Upper lobe of left lung (tissue), 4 donors: Measurements from ENCODE around the gene PSMB3.

Source experiments
- POLR2A ChIP-seq, 4 donors: fragments of 450-650 bp; IDR thresholded peaks; one replicate each; pipeline ENCODE4 v1.5.1; 2016 to 2017; ENCODE audit warnings: antibody characterized with exemption in 4 of 4, mild to moderate bottlenecking in 2 of 4
- TF ChIP-seq, protein P1 (sequence below), 6 experiments: fragments of 450-650 bp in 4 of 6; fragments of 200-600 bp in 2 of 6; sonication (generic) in 2 of 6; IDR thresholded peaks; one replicate each; pipeline ENCODE4 v1.5.1; 2016 to 2019; ENCODE audit warnings: antibody characterized with exemption in 6 of 6

- no peak for TF ChIP-seq POLR2A (IDR thresholded peaks at IDR 0.05)
- TF ChIP-seq, protein P1, sequence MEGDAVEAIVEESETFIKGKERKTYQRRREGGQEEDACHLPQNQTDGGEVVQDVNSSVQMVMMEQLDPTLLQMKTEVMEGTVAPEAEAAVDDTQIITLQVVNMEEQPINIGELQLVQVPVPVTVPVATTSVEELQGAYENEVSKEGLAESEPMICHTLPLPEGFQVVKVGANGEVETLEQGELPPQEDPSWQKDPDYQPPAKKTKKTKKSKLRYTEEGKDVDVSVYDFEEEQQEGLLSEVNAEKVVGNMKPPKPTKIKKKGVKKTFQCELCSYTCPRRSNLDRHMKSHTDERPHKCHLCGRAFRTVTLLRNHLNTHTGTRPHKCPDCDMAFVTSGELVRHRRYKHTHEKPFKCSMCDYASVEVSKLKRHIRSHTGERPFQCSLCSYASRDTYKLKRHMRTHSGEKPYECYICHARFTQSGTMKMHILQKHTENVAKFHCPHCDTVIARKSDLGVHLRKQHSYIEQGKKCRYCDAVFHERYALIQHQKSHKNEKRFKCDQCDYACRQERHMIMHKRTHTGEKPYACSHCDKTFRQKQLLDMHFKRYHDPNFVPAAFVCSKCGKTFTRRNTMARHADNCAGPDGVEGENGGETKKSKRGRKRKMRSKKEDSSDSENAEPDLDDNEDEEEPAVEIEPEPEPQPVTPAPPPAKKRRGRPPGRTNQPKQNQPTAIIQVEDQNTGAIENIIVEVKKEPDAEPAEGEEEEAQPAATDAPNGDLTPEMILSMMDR (IDR thresholded peaks at IDR 0.05), result no peak
Measured at GRCh38 chr17:38800237-38800760, 47.8 kb downstream of the PSMB3 start.
